ENCODE measurements around the gene KRT5.

The KRT5 gene

GRCh38 chr12:52552055-52552454 is 31.9 kb upstream of the KRT5 start:
- Histone ChIP-seq H3K4me3 (ENCODE audit: low read length in 2 of 2) (no peak overlapping the region), H3K9ac (ENCODE audit: low read depth in 1 of 2, low read length in 2 of 2) (no peak overlapping the region), H3K36me3 (ENCODE audit: control insufficient read depth in 2 of 2, insufficient read depth in 2 of 2, low read length in 2 of 2) (no peaks in the 10 kb centered on the region), H3K4me1 (ENCODE audit: control insufficient read depth in 2 of 2, insufficient read depth in 2 of 2, low read length in 2 of 2) (no peaks in the 10 kb centered on the region), H3K27me3 (ENCODE audit: control insufficient read depth in 2 of 2, insufficient read depth in 2 of 2, low read length in 2 of 2) (peaks cover 0 to 2% of the 10 kb centered on the region in 2 donors), H3K9me3 (ENCODE audit: control insufficient read depth in 2 of 2, low read length in 2 of 2) (no peaks in the 10 kb centered on the region), H3K27ac (ENCODE audit: low read depth in 2 of 2, low read length in 2 of 2) (no peak overlapping the region)

- Histone ChIP-seq H3K4me1 (ENCODE audit: control insufficient read depth in 2 of 2, insufficient read depth in 2 of 2, low read length in 2 of 2) (no peaks in the 10 kb centered on the region), H3K9me3 (ENCODE audit: control insufficient read depth in 2 of 2, low read length in 2 of 2) (no peaks in the 10 kb centered on the region), H3K36me3 (ENCODE audit: control insufficient read depth in 2 of 2, insufficient read depth in 2 of 2, low read length in 2 of 2) (no peaks in the 10 kb centered on the region), H3K27ac (ENCODE audit: low read depth in 2 of 2, low read length in 2 of 2) (no peak overlapping the region), H3K27me3 (ENCODE audit: control insufficient read depth in 2 of 2, insufficient read depth in 2 of 2, low read length in 2 of 2) (peaks cover 2% of the 10 kb centered on the region in 2 donors), H3K4me3 (ENCODE audit: low read length in 2 of 2) (no peak overlapping the region), H3K9ac (ENCODE audit: low read depth in 1 of 2, low read length in 2 of 2) (no peak overlapping the region)
Observed at GRCh38 chr12:52551216-52551865, 31.1 kb upstream of the KRT5 start.

- no peaks in the 10 kb centered on the region for H3K4me1 ChIP-seq (ENCODE audit: control insufficient read depth in 2 of 2, insufficient read depth in 2 of 2, low read length in 2 of 2)
- H3K27me3 ChIP-seq (ENCODE audit: control insufficient read depth in 2 of 2, insufficient read depth in 2 of 2, low read length in 2 of 2) = peaks cover 0 to 2% of the 10 kb centered on the region in 2 donors
- no peak overlapping the region for H3K27ac ChIP-seq (ENCODE audit: low read depth in 2 of 2, low read length in 2 of 2)
- H3K36me3 ChIP-seq (ENCODE audit: control insufficient read depth in 2 of 2, insufficient read depth in 2 of 2, low read length in 2 of 2) = no peaks in the 10 kb centered on the region
- H3K9me3 ChIP-seq (ENCODE audit: control insufficient read depth in 2 of 2, low read length in 2 of 2) = no peaks in the 10 kb centered on the region
- no peak overlapping the region for H3K4me3 ChIP-seq (ENCODE audit: low read length in 2 of 2)
- no peak overlapping the region for H3K9ac ChIP-seq (ENCODE audit: low read depth in 1 of 2, low read length in 2 of 2)
Observed at GRCh38 chr12:52546126-52546525, 25.9 kb upstream of the KRT5 start.

GRCh38 chr12:52543985-52544883 is 24.0 kb upstream of the KRT5 start:
- H3K27me3 ChIP-seq (ENCODE audit: control insufficient read depth in 2 of 2, insufficient read depth in 2 of 2, low read length in 2 of 2) = peaks cover 0 to 2% of the 10 kb centered on the region in 2 donors
- no peak overlapping the region for H3K27ac ChIP-seq (ENCODE audit: low read depth in 2 of 2, low read length in 2 of 2)
- H3K4me1 ChIP-seq (ENCODE audit: control insufficient read depth in 2 of 2, insufficient read depth in 2 of 2, low read length in 2 of 2) = peaks cover 0 to 5% of the 10 kb centered on the region in 2 donors
- H3K9me3 ChIP-seq (ENCODE audit: control insufficient read depth in 2 of 2, low read length in 2 of 2) = no peaks in the 10 kb centered on the region
- H3K4me3 ChIP-seq (ENCODE audit: low read length in 2 of 2) = no peak overlapping the region
- no peak overlapping the region for H3K9ac ChIP-seq (ENCODE audit: low read depth in 1 of 2, low read length in 2 of 2)
- no peaks in the 10 kb centered on the region for H3K36me3 ChIP-seq (ENCODE audit: control insufficient read depth in 2 of 2, insufficient read depth in 2 of 2, low read length in 2 of 2)

GRCh38 chr12:52542785-52543318 is 22.7 kb upstream of the KRT5 start:
- Histone ChIP-seq H3K36me3 (ENCODE audit: control insufficient read depth in 2 of 2, insufficient read depth in 2 of 2, low read length in 2 of 2) (no peaks in the 10 kb centered on the region), H3K4me3 (ENCODE audit: low read length in 2 of 2) (no peak overlapping the region), H3K27ac (ENCODE audit: low read depth in 2 of 2, low read length in 2 of 2) (no peak overlapping the region), H3K9me3 (ENCODE audit: control insufficient read depth in 2 of 2, low read length in 2 of 2) (no peaks in the 10 kb centered on the region), H3K9ac (ENCODE audit: low read depth in 1 of 2, low read length in 2 of 2) (no peak overlapping the region), H3K27me3 (ENCODE audit: control insufficient read depth in 2 of 2, insufficient read depth in 2 of 2, low read length in 2 of 2) (peaks cover 0 to 2% of the 10 kb centered on the region in 2 donors), H3K4me1 (ENCODE audit: control insufficient read depth in 2 of 2, insufficient read depth in 2 of 2, low read length in 2 of 2) (peaks cover 0 to 5% of the 10 kb centered on the region in 2 donors)

GRCh38 chr12:52542157-52542556 is 22.0 kb upstream of the KRT5 start:
- no peak overlapping the region for H3K27ac ChIP-seq (ENCODE audit: low read depth in 2 of 2, low read length in 2 of 2)
- H3K4me1 ChIP-seq (ENCODE audit: control insufficient read depth in 2 of 2, insufficient read depth in 2 of 2, low read length in 2 of 2) = peaks cover 0 to 5% of the 10 kb centered on the region in 2 donors
- H3K27me3 ChIP-seq (ENCODE audit: control insufficient read depth in 2 of 2, insufficient read depth in 2 of 2, low read length in 2 of 2) = peaks cover 0 to 2% of the 10 kb centered on the region in 2 donors
- no peak overlapping the region for H3K4me3 ChIP-seq (ENCODE audit: low read length in 2 of 2)
- no peak overlapping the region for H3K9ac ChIP-seq (ENCODE audit: low read depth in 1 of 2, low read length in 2 of 2)
- no peaks in the 10 kb centered on the region for H3K9me3 ChIP-seq (ENCODE audit: control insufficient read depth in 2 of 2, low read length in 2 of 2)
- H3K36me3 ChIP-seq (ENCODE audit: control insufficient read depth in 2 of 2, insufficient read depth in 2 of 2, low read length in 2 of 2) = no peaks in the 10 kb centered on the region

- Histone ChIP-seq H3K36me3 (ENCODE audit: control insufficient read depth in 2 of 2, insufficient read depth in 2 of 2, low read length in 2 of 2) (no peaks in the 10 kb centered on the region), H3K27ac (ENCODE audit: low read depth in 2 of 2, low read length in 2 of 2) (no peak overlapping the region), H3K4me1 (ENCODE audit: control insufficient read depth in 2 of 2, insufficient read depth in 2 of 2, low read length in 2 of 2) (peaks cover 0 to 5% of the 10 kb centered on the region in 2 donors)
Observed at GRCh38 chr12:52541709-52542108, 21.5 kb upstream of the KRT5 start.

GRCh38 chr12:52540531-52540930 is 20.3 kb upstream of the KRT5 start:
- no peak overlapping the region for H3K27ac ChIP-seq (ENCODE audit: low read depth in 2 of 2, low read length in 2 of 2)
- H3K4me3 ChIP-seq (ENCODE audit: low read length in 2 of 2) = no peak overlapping the region
- H3K36me3 ChIP-seq (ENCODE audit: control insufficient read depth in 2 of 2, insufficient read depth in 2 of 2, low read length in 2 of 2) = no peaks in the 10 kb centered on the region
- H3K9me3 ChIP-seq (ENCODE audit: control insufficient read depth in 2 of 2, low read length in 2 of 2) = no peaks in the 10 kb centered on the region
- peaks cover 0 to 5% of the 10 kb centered on the region in 2 donors for H3K4me1 ChIP-seq (ENCODE audit: control insufficient read depth in 2 of 2, insufficient read depth in 2 of 2, low read length in 2 of 2)
- H3K27me3 ChIP-seq (ENCODE audit: control insufficient read depth in 2 of 2, insufficient read depth in 2 of 2, low read length in 2 of 2) = no peaks in the 10 kb centered on the region
- no peak overlapping the region for H3K9ac ChIP-seq (ENCODE audit: low read depth in 1 of 2, low read length in 2 of 2)

More at GRCh38 chr12:52541709-52542108, 21.5 kb upstream of the KRT5 start:
- H3K9me3 ChIP-seq (ENCODE audit: control insufficient read depth in 2 of 2, low read length in 2 of 2) = no peaks in the 10 kb centered on the region
- H3K27me3 ChIP-seq (ENCODE audit: control insufficient read depth in 2 of 2, insufficient read depth in 2 of 2, low read length in 2 of 2) = peaks cover 0 to 2% of the 10 kb centered on the region in 2 donors
- no peak overlapping the region for H3K9ac ChIP-seq (ENCODE audit: low read depth in 1 of 2, low read length in 2 of 2)
- no peak overlapping the region for H3K4me3 ChIP-seq (ENCODE audit: low read length in 2 of 2)

GRCh38 chr12:52539821-52540173 is 19.6 kb upstream of the KRT5 start:
- Histone ChIP-seq H3K9me3 (ENCODE audit: control insufficient read depth in 2 of 2, low read length in 2 of 2) (no peaks in the 10 kb centered on the region), H3K4me1 (ENCODE audit: control insufficient read depth in 2 of 2, insufficient read depth in 2 of 2, low read length in 2 of 2) (peaks cover 0 to 5% of the 10 kb centered on the region in 2 donors), H3K27ac (ENCODE audit: low read depth in 2 of 2, low read length in 2 of 2) (no peak overlapping the region), H3K27me3 (ENCODE audit: control insufficient read depth in 2 of 2, insufficient read depth in 2 of 2, low read length in 2 of 2) (no peaks in the 10 kb centered on the region), H3K4me3 (ENCODE audit: low read length in 2 of 2) (no peak overlapping the region), H3K9ac (ENCODE audit: low read depth in 1 of 2, low read length in 2 of 2) (no peak overlapping the region), H3K36me3 (ENCODE audit: control insufficient read depth in 2 of 2, insufficient read depth in 2 of 2, low read length in 2 of 2) (no peaks in the 10 kb centered on the region)
